Cardiac fibroblast (primary cell): ENCODE measurements around the gene TIMM13.
"Not testable (repeated sequence)": the region's sequence is repeated elsewhere in the genome, so short reads cannot be mapped to it uniquely, and the experiment has no call there.

Experiments used
- DNase-seq, 2 donors: peaks; one replicate each; pipeline versions ENCODE4 v3.0.0 to v3.0.0-alpha.2; 2010; ENCODE audit warnings: low read depth in 2 of 2
- H3K4me3 ChIP-seq, 2 donors: replicated peaks in 1 of 2; 1 replicate in 1 of 2; 2 replicates in 1 of 2; pipeline ENCODE4 v1.5.1; 2011; ENCODE audit warnings: low read depth in 2 of 2, low read length in 2 of 2, mild to moderate bottlenecking in 2 of 2, moderate library complexity in 1 of 2
- TF ChIP-seq, protein P1 (sequence below): IDR thresholded peaks from one replicate; pipeline ENCODE4 v1.5.1; 2011; ENCODE audit warnings: low read depth, mild to moderate bottlenecking, low read length, inconsistent platforms

The TIMM13 gene

DNA sequence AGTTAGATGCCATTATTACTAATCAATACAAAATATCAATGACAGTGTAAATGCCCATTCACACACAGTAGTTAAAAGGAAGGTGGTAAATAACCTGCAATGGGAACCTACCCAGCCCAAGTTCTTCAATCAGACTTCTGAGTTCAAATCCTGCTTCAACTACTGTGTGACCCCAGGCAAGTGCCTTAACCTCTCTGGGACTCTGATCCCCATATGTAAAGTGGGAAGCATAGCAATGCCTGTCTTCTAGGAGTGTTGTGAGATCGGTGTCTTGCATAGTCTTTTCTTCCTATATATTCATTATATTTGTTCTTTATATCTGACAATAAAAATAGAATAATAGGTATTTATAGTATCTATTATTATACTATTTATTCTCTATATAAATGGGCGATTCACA, 6.9 kb downstream of the TIMM13 start:
- TF ChIP-seq, protein P1, sequence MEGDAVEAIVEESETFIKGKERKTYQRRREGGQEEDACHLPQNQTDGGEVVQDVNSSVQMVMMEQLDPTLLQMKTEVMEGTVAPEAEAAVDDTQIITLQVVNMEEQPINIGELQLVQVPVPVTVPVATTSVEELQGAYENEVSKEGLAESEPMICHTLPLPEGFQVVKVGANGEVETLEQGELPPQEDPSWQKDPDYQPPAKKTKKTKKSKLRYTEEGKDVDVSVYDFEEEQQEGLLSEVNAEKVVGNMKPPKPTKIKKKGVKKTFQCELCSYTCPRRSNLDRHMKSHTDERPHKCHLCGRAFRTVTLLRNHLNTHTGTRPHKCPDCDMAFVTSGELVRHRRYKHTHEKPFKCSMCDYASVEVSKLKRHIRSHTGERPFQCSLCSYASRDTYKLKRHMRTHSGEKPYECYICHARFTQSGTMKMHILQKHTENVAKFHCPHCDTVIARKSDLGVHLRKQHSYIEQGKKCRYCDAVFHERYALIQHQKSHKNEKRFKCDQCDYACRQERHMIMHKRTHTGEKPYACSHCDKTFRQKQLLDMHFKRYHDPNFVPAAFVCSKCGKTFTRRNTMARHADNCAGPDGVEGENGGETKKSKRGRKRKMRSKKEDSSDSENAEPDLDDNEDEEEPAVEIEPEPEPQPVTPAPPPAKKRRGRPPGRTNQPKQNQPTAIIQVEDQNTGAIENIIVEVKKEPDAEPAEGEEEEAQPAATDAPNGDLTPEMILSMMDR: no peak
- no peak for DNase-seq

GRCh38 chr19:2419754-2420153, 7.6 kb downstream of the TIMM13 start:
- TF ChIP-seq, protein P1: no peak
- no peak for DNase-seq
- H3K4me3 ChIP-seq: no peak overlapping the region

More for the DNA sequence above, 6.9 kb downstream of the TIMM13 start:
- no peak overlapping the region for H3K4me3 ChIP-seq

DNA sequence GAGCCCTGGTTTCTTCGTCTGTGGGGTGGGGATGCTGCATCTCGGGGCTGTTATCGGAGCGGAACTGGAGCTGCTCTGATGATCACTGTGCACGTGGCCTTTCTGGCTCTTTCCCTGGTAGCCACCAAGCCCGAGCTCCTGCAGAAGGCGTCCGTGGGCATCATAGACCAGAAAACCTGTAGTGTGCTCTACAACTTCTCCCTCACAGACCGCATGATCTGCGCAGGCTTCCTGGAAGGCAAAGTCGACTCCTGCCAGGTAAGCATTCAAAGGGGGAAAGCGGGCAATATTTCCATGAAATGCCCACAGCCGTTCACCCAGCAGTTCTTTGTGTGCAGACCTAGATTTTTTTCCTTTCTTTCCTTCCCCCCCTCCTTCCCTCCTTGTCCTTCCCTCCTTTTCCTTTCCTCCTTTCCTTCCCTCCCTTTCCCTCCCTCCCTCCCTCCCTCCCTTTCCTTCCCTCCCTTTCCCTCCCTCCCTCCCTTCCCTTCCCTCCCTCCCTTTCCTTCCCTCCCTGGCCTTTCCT, 9.4 kb downstream of the TIMM13 start:
- no peak for DNase-seq
- TF ChIP-seq, protein P1: no peak
- no peak overlapping the region for H3K4me3 ChIP-seq

DNA sequence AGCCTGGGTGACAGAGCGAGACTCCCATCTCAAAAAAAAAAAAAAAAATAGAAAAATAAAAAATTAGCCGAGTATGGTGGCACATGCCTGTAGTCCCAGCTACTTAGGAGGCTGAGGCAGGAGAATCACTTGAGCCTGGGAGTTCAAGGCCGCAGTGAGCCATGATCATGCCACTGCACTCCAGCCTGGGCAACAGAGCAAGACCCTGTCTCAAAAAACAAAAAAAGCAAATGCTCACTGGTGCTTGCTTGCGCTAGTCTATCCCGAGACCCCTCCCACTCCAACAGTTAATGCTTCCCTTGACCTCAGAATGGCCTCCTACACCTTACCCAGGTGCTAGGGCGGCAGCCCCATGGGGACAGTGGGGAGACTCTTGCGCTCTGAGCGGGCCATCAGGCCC, 9.9 kb downstream of the TIMM13 start:
- H3K4me3 ChIP-seq, DNase-seq: not testable (repeated sequence)

- DNase-seq: no peak
- TF ChIP-seq, protein P1: no peak
- no peak overlapping the region for H3K4me3 ChIP-seq
Measured at GRCh38 chr19:2416321-2417097, 10.9 kb downstream of the TIMM13 start.

DNA sequence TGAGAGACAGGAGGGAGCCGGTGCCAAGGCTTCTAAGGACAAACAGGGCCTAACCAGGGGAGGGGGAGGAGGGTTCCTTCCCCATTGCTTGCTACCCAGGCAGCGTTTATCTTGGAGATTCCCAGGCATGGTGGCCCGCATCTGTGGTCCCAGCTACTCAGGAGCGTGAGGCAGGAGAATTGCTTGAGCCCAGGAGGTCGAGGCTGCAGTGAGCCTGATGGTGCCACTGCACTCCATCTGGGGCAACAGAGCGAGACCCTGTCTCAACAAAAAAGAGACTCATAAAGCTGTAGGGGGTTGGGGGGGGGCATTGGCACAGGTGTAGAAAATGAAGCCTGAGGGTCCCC, 11.4 kb downstream of the TIMM13 start:
- H3K4me3 ChIP-seq: no peak overlapping the region
- DNase-seq: no peak
- TF ChIP-seq, protein P1: no peak

DNA sequence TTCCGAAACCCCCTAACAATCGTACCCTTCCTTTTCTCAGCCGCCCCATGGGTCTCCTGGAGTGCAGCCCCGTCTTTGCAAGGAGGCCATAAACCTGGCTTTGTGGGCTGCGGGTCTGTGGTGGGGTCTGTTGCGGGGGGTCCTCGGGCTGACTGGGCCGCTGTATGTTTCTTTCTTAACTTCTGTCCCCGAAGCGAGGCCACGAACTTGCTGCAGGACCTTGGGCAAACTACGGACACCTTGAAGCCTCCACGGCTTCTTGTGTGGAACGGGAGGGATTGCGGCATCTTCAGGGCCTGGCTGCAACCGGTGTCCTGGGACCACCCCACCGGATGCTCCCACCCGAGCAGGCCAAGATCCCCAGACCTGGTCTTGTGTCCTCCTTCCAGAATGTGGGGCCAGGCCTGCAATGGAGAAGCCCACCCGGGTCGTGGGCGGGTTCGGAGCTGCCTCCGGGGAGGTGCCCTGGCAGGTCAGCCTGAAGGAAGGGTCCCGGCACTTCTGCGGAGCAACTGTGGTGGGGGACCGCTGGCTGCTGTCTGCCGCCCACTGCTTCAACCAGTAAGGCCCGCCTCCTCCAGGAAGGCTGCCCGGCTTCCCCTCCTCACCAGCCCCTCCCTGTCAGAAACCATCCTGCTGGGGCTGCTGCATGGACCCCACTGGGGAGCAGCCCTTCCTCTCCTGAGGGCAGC, 12.0 kb downstream of the TIMM13 start:
- no peak overlapping the region for H3K4me3 ChIP-seq
- DNase-seq: no peak
- TF ChIP-seq, protein P1: no peak
